Tongue (tissue), 2 donors: ENCODE data around the gene PNN. TPM values are rescaled to one million over a fixed set of nuclear protein-coding genes. Genes with fewer than 3 reads are reported as not detected.
"Not testable (repeated sequence)": the region's sequence is repeated elsewhere in the genome, so short reads cannot be mapped to it uniquely, and the experiment has no call there.

ENCODE experiments used
- DNase-seq: peaks from one replicate; pipeline ENCODE4 v3.0.0-alpha.2; 2015
- total RNA-seq: library from RNA; depleted of rRNA; stranded (reverse); fragments of >200 nt; gene quantifications from one replicate; pipeline ENCODE4 v1.2.3, GENCODE V29; 2014

PNN gene
- total RNA-seq: 31.1 TPM

DNA sequence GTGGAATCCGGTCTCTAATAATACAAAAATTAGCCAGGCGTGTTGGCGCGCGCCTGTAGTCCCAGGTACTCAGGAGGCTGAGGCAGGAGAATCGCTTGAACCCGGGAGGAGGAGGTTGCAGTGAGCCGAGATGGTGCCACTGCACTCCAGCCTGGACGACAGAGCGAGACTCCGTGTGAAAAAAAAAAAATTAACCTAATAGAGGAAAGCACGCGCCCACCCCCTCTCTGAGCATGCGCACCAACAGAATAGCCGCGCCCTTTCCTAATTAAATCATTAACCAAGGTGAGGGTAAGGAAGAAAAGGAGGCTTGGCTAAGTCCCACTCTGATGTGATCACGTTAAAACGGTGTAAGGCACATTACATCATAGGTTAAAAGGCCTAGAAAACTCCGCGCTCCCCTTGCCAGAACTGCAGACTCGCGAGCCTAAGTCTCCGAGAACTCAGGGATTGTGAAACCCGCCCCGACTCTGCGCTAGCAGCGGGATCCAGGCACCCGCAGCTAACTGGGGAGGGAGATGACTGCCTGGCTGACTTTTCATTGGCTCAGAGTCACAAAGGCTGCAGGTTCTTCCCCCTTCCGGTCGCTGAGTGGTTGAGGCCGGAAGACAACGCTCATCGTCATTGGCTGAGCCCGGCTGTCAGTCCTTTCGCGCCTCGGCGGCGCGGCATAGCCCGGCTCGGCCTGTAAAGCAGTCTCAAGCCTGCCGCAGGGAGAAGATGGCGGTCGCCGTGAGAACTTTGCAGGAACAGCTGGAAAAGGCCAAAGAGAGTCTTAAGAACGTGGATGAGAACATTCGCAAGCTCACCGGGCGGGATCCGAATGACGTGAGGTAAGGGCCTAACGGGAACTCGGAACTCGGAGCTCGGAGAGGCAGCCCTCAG lies at the start of gene PNN:
Gene PNN, plus strand, starts transcription at position 695 of the 885 bp plus-strand sequence. Its CDS starts 26 bp downstream, at position 721.
- peak; percentile 99 for DNase-seq

GRCh38 chr14:39137835-39138234 lies 37.2 kb upstream of the PNN start:
- DNase-seq: not testable (repeated sequence)

DNA sequence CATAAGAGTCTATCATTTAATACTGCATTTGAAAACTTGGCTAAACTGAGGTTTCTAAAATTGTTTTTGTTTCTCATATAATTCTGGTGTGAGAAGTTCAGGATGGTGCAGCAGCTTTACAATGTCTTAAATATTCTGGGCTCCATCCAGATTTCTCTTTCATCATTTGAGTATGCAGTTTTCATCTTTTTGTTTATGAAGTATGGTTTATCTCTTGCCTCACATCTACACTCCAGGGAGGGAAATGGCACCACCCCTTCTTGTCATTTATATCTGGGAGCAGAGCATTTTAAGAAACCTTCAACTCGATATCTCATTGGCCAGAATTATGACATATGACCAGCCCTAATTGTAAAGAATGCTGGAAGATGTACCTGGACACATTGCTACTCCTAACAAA lies 36.6 kb upstream of the PNN start:
- no peak for DNase-seq

DNA sequence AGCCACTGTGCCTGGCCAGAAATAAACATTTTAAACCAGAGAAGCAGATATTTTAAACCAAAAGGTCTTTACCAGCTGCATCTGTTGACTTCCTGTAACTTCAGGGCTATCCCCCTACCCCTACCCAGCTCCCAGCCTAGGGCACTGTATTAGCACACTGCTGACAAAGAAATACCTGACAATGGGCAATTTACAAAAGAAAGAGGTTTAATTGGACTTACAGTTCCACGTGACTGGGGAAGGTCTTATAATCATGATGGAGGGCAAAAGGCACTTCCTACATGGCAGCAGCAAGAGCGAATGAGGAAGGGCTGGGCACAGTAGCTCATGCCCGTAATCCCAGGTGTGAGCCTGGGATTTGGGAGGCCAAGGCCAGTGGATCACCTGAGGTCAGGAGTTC lies 34.9 kb upstream of the PNN start:
- DNase-seq: no peak

DNA sequence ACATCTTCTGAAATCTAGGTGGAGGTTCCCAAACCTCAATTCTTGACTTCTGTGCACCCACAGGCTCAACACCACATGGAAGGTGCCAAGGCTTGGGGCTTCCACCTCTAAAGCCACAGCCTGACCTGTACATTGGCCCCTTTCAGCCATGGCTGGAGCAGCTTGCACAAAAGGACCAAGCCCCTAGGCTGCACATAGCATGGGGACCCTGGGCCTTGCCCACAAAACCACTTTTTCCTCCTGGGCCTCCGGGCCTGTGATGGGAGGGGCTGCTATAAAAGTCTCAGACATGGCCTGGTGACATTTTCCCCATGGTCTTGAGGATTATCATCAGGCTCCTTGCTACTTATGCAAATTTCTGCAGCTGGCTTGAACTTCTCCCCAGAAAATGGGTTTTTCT lies 33.4 kb upstream of the PNN start:
- not testable (repeated sequence) for DNase-seq

DNA sequence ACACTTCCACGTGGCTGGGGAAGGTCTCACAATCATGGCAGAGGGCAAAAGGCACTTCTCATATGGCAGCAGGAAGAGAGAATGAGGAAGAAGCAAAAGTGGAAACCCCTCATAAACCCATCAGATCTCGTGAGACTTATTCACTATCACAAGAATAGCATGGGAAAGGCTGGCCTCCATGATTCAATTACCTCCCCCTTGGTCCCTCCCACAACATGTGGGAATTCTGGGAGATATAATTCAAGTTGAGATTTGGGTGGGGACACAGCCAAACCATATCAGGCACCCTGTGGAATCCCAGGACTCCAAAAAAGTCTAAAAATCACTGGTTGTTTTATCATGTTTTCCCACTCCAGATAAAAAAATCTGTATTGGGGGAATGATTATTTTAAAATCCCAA lies 31.8 kb upstream of the PNN start:
- not testable (repeated sequence) for DNase-seq

DNA sequence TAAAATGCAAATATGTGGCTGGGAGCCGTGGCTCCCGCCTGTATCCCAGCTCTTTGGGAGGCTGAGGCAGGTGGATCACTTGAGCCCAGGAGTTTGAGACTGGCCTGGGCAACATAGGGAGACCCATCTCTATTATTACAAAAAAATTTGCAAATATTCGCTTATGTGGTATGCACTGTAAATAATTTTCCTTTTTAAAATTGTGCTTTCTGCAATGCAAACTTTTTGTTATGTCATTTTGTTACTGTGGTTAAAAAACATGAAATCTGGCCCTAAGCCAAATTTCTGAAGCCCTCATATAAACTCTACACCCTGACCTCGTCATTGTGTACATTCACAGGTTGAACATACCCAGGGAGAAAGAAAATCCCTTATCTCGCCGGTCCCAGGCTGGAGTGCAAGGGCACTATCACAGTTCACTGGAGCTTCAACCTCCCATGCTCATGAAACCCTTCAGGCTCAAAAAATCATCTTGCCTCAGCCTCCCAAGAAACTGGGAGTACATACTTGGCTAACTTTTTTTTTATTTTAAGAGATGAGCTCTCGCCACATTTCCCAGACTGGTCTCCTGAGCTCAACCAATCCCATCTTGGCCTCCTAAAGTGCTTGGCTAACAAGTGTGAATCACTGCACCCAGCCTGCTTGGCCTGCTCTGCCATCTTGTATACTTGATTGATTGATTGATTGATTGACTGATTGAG lies 29.6 kb upstream of the PNN start:
- DNase-seq: peak; percentile 4

GRCh38 chr14:39154594-39155189 lies 20.4 kb upstream of the PNN start:
- no peak for DNase-seq

DNA sequence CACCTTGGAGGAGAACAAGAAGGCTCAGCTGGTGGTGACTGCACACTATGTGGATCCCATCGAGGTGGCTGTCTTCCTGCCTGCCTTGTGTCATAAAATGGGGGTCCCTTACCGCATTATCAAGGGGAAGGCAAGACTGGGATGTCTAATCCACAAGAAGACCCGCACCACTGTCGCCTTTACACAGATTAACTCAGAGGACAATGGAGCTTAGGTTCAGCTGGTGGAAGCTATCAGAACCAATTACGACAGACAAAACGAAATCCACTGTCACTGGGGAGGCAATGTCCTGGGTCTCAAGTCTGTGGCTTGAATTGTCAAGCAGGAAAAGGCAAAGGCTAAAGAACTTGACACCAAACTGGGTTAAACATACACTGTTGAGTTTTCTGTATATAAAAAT lies 17.6 kb upstream of the PNN start:
- no peak for DNase-seq

- no peak for DNase-seq
These were observed 16.7 kb upstream of the PNN start for GRCh38 chr14:39158222-39158858.

- DNase-seq: no peak
These were observed 14.6 kb upstream of the PNN start for GRCh38 chr14:39160494-39160893.

- DNase-seq: not testable (repeated sequence)
These were observed 7.2 kb upstream of the PNN start for GRCh38 chr14:39167797-39168320.

- no peak for DNase-seq
These were observed 6.5 kb upstream of the PNN start for GRCh38 chr14:39168591-39168990.

DNA sequence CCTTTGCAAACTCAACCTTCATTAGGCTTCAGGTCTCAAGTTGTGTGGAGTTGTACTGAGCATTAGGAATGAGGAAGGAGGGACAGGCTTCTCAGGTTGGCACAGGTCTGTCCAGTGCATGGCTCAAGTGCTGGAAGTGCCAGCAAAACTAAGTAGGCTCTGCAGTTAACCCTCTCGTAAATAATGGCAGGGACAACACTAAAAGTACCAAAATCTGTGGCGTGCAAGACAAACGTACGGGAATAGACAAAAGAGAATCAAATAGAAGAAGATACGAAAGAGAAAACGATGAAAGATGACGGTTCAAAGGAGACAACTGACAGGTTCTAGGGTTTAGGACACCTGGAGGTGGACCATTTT lies 5.5 kb upstream of the PNN start:
- no peak for DNase-seq

- no peak for DNase-seq
These were observed 1.9 kb upstream of the PNN start for GRCh38 chr14:39173198-39173597.

- DNase-seq: peak; percentile 7
These were observed 600 bp downstream of the PNN start for GRCh38 chr14:39175445-39176262.

GRCh38 chr14:39176263-39177167 lies 1.5 kb downstream of the PNN start:
- DNase-seq: no peak

DNA sequence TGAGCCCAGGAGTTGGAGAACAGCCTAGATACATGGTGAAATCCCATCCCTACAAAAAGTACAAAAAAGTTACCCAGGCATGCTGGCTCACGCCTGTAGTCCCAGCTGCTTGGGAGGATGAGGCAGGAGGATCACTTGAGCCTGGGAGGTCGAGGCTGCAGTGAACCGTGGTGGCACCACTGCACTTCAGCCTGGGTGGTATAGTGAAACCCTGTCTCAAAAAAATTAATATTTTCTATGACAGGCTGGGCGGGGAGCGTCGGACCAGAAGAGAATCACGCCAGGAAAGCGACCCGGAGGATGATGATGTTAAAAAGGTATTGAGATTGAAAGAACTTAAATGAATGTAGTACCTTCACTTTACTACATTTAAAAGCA lies 2.1 kb downstream of the PNN start:
- DNase-seq: no peak

DNA sequence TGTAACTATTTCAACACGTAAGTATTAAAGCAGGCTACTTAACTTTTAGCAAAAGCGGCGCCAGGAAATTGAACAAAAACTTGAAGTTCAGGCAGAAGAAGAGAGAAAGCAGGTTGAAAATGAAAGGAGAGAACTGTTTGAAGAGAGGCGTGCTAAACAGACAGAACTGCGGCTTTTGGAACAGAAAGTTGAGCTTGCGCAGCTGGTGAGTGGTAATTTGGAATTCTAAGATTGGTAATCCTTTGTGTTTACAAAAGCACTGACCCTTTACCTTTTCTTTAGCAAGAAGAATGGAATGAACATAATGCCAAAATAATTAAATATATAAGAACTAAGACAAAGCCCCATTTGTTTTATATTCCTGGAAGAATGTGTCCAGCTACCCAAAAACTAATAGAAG lies 4.0 kb downstream of the PNN start:
- DNase-seq: no peak

- DNase-seq: no peak
These were observed 5.5 kb downstream of the PNN start for GRCh38 chr14:39180553-39180952.
